ENCODE data around the gene TRAP1.
"Not testable (repeated sequence)": the region's sequence is repeated elsewhere in the genome, so short reads cannot be mapped to it uniquely, and the experiment has no call there.

TRAP1 gene

DNA sequence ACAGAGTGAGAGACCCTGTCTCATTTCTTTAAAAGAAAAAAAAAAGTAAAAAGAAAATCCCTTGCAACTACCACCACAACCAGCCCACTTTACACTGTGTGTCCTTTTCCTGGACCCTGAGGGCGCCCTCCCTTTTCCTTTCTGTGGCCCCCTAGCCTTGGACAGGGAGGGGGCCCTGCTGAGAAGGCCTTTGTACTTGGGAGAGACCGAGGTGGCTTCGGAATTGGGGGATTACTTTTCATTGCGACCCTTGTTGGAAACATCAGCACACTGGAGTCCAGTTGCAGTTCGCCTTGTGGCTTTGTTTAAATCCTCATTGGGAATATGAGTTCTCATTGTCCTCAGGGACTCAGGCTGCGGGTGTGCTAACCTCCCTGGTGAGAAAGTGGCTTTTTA is 72.2 kb downstream of the TRAP1 start:
- DNase-seq = no peak

DNA sequence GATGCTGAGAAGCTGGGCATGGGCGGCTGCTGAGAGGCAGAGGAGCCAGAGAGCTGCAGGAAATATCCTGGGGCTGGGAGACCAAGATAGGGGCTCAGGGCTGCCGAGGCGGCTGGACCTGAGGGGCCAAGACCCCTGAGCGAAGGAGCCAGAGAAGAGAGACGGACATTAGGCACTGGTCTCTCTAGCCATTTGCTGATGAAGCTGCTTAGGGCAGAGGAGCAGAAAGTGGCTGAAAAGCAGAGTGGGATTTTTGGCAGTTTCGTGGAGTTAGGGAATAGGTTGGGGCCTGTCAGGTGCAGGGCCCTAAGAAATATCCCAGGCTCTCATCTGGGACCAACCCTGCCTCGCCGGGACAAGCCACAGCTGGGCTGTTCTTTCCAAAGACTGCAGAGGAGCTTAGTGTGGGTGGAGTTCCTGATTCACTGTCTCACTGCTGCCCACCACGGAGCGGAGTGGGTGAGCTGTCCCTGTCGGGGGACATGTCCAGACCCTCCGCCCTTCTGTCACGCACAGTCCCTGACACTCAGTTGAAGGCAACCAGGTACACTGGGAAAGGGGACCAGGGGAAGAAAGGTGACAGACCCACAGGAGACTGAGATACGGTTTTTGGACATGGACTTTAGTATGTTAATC is 74.1 kb downstream of the TRAP1 start:
- DNase-seq = no peak

DNA sequence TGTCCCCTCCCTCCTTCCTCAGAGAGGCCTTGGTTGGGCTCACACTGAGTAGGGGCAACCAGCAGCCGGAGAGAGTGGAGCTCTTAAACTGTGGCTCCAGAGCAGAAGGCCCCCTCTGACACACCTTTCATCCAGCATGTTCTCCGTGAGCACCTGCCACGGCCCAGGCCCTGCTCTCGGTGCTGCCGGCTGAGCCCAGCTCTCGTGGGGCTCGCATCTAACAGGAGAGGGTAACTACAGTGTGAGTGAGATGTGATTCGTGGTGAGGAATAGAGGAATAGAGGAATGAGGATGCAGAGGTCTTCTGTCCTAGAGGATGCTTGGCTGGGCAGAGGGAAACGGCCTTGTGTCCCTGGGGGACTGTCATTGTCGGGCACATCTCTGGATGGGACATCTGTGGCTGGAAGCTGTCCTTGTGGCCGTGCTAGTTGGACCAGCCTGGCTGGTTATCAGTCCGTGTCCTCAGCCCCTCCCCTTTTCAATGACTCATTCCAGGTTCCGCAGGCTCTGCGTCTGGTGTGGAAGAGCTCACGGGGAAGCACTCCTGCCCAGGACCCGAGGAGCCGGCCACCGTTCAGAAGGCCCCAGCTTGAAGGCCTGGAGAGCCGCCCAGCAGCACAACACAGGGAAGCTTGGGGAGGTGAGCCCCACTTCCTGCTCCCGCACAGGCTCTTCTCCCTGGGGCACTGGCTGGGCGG is 74.8 kb downstream of the TRAP1 start:
- no peak for DNase-seq

DNA sequence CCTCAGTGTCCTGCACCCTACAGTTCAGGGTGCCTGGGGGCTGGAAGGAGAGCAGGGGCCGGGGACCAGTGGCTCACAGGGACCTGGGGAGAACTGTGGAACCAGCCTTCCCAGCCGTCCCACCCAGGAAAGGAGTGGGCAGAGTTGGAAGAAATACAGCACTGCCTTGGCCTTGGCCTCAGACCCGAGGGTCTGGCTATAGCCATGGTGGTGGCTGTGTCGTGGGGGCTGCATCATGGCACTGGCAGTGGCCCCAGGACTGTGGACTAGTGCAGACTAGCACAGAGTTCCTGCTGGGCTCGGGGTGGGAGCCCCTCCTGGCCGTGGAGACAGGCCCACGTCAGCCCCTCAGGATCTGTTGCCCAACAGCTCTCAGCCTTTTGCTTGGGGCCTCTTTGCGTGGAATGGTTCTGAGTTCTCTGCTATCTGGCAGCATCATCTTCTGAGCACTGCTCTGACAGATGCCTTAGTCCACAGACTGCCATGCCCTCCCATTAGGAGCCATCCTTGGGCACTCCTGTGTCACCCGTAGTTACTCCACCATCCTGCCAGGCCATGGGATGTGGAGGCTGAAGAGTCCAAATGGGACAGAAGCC is 75.4 kb downstream of the TRAP1 start:
- no peak for DNase-seq

DNA sequence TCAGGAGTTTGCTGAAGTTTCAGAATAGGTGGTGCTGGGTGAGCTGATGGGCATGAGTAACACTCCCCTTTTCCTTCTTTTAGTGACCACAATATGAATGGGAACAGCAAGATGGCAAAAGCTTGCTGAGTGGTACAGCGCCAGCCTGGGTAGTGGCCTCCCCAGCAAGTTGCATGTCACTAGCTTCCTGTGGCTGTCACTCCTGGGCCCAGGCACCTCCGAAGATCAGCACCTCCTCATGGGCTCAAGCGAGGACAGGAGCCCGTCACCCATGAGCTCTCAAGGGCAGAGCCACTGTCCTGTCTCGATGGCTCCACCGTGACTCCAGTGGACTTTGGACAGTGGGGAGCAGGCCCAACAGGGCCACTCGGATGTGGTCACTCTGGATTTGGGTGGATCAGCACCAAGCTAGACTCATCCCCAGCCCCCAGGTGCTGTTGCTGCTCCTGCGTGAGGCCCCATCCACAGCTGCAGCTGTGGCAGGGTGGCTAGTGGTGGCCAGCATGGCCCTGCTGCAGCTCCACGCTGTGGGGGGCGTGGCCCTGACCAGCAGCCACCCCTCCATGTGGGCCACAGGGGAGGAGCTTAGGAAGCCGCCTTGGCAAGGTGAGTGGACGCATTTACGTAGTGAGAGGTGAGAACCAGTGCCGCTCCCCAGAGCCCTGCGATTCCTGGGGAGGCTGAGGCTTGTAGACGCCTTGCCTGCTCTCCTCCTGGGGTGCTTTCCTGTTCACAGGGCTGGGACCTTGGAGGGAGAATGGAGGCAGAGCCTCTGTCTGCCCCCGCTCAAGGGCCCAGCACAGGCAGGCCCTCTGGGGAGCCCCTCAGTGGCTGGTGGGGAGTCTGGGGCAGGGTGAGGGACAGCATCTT is 76.5 kb downstream of the TRAP1 start:
- DNase-seq = no peak

DNA sequence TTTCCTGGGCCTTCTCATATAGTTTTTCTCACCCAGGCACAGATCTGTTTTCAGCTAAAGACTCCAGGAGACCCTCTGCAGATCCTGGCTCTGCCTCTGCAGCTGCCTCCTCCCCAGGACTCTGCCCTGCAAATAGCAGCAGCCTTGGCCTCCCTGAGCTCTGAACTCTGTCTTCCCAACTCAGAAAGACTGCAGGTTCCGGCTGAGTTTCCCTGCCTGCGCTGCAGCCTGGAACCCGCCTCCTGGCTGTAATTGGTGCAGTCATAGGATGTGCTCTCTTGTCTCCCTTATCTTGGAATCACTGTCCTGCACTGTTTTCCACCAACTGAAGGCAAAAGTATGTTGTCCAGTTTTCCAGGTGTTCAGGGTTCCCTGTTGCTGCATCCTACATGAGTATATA is 77.1 kb downstream of the TRAP1 start:
- no peak for DNase-seq

DNA sequence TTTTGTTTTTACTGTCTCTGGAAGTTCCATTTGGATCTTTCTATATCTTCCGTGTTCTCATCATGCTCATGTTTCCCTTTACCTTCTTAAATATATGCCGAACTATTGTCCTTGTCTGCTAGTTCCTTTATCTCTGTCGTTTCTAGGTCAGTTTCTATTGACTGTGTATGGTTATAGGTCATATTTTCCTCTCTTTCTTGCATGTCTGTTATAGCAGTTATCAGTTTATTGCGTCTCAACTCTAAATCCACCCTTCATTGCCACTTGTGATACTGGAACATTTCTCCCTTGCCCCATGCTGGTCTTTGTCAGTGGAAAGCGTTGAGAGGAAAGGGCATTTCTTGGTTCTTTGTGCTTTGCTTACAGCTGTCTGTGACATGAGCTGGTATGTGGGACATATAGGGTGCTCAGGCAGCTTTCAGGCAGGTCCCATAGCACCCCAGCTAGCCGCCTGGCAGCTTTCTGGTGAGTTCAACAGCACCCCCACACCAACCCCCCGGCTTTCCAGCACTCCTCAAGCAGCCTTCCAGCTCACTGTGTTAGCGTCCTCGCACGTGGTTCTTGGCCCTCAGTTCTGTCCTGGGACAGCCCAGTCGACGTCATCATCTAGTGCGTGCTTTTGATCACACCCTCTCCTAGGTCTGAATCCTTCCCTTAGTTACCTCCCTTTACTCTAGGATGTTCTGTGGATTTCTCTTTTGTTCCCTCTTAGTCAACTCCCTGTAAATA is 78.2 kb downstream of the TRAP1 start:
- DNase-seq = no peak

DNA sequence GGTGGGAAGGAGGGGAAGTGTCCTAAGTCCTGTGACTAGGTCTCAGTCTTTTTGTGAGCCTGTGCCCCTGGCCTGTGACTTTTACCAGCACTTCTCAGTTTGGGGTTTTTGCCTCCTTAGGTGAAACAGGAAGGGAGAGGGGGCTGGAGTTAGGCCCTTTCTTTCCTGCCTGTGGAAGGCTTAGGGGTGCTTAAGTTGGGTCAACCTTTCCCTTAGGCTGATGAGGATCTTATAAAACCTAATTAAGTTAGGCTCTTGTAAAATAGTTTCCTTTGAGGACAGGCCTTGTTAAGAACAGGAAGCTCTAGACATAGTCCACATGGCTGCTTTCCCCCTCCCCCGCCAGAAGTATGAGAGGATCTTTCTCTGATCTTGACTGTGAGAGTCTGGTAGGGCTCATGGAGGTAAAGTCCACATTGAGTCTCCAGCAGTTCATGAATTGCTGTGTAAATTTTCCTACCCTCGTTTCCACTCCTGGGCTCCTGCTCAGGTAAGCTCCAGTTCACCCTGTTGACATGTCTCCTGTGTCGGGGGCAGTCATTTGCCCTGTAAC is 79.9 kb downstream of the TRAP1 start:
- DNase-seq = peak; percentile 18

DNA sequence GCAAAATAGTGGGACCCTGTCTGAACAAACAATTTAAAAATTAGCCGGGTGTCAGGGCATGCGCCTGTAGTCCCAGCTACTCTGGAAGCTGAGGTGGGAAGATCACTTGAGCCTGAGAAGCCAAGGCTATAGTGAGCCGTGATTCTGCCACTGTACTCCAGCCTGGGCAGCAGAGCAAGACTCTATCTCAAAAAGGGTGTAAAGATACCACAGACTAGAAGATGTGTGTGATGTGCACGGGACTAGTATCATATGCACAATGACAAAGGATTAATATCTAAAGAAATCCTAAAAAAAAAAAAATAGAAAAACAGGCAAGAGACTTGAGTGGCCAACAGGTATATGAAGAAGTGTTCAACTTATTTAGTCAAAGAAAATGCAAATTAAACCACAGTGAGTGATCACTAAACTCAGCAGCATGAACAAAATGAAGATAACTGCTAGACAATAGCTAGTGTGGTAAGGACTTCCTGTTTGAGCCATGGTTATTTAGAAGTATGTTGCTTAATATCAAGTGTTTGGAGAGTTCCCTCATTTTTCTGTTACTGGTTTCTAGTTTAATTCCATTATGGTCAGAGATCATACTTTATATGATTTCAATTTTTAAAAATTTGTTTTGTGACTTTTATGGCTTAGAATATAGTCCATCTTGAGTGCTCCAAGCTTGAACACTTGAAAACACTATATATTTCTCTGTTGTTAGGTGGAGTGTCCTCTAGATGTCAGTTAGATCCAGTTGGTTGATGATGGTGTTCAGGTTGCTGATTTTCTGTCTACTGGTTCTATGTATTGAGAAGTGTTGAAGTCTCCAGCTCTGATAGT is 91.2 kb downstream of the TRAP1 start:
- DNase-seq = peak; percentile 39

DNA sequence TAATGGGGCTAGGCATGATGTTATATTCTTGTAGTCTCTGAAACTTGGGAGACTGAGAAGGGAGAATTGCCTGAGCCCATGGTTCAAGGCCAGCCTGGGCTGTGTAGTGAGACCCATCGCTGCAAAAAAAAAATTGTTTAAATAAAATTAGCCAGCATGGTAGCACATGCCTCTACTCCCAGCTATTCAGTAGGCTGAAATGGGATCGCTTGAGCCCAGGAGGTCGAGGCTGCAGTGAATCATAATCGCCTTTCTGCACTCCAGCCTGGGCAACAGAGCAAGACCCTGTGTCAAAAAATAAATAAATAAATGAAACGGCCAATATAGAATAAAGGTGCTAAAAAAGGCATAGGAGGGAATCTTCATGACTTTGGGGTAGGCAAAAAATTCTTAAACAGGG is 92.0 kb downstream of the TRAP1 start:
- no peak for DNase-seq

DNA sequence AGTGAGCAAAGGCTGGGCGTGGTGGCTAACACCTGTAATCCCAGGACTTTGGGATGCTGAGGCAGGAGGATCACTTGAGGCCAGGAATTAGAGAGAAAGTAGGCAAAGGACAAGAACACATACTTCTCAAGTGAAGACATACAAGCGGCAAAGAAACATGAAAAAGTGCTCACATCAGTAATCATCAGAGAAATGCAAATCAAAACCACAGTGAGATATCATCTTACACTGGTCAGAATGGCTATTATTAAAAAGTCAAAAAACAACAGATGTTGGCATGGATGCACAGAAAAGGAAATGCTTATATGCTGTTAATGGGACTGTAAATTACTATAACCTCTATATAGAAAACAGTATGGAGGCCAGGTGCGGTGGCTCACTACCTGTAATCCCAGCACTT is 93.7 kb downstream of the TRAP1 start:
- DNase-seq = no peak

DNA sequence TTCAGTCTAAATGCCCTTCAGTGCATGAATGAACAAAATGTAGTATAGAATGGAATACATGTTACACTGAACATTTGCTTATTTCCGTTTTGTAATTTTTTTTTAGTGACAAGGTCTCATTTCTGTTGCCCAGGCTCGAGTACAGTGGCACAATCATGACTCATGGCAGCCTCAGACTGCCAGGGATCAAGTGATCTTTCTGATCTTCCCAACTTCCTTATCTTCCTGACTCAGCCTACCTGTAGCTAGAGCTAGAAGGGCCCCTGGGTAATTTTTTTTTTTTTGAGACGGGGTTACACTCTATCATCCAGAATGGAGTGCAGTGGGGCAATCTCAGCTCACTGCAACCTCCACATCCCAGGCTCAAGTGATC is 98.6 kb downstream of the TRAP1 start:
- DNase-seq = no peak

DNA sequence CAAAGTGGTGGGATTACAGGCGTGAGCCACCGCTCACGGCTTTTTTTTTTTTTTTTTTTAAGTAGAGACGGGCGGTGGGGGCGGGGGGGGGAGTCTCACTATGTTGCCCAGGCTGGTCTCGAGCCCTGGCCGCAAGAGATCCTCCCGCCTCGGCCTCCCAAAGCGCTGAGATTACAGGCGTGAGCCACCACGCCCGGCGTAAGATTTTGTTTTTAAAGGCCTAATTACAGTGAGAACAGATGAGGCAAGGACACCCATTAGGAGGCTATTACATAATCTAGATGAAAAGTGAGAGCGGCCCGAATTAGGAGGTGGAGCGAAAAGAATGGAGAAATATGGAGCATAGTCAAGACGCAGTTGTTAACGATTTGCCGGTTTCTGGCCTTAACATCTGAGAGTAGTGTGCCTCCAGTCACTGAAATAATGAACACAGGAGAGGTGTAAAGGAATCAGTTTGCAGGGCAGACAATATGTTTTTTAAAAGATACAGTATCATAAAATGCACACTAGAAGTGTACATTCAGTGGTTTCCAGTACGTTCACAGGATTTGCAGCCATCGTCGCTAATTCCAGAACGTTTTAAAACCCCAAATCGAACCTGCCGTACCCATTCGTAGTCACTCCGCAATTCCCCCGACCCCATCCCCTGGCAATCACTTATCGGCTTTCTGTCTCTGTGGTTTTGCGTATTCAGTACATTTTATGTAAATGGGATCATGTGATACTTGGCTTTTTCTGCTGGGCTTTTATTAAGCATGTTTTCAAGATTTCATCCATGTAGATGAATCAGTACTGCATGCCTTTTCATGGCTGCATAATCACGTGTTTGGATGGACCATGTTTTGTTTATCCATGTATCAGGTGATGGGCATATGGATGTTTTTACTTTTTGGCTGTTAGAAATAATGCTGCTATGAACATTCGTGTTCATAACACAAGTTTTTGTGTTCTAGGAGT is 104.5 kb downstream of the TRAP1 start:
- no peak for DNase-seq

DNA sequence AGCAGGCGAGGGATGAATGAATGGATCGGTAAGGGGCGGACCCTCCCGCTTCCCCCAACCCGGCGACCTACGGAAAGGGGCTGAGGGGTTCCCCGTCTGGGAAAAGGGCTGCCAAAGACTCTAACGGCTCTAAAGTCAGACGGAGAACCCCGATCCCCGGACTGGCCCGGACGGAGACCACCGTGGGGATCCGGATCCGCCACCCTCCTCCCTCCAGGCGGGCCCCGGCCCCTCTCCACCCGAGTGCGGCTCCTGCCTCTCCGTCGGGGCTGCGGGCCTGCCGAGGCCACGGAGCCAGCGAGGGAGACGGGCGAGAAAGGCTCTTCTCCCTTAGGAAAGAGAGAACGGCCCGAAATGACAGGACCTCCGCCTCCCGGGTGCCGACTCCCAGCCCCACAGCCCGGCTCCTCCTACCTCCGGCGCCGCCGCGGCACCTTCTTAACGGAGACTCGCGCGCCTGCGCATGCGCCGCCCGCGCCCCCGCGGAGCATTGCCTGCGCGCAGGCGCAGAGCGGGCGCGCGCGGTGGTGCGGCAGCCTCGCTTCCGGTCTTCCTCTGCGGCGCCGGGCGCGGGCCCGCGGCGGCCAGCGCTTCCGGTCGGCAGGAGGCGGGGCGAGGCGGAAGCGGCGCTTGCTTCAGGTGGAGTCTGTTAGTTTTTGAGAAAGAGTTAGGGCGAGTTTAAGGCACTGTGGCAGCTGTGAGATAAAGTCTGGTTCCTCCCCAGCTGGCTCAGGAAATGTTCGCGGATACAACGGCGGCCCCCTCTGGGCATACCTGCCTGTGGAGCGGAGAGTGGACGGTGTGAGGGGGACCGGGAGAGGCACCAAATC is 106.0 kb downstream of the TRAP1 start, which contains the start of gene SLX4:
TSS of gene SLX4 (minus strand) at position 461 of the 830 bp plus-strand sequence. CDS start 2,642 bp downstream, outside the sequence.
- DNase-seq = peak; percentile 93

DNA sequence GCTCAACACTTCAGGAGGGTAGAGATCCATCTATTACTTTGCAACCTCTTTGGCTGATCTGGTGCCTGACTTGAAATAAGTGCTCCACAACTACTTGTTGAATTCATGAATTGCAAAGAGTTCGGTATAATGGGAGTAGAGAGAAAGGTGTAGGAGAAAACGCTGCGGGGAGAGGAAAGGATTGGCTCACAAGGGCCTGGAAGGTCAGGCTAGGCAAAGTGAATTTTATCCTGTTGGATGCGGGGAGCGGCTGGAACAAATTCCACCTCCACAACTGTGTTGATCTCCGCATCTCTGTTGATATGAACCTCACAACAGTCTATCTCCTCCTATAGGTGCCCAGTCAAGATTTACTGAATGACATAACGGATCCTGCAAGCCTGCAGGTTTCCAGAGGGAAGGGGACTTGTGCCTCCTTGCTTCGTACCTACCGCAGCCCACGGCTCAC is 106.6 kb downstream of the TRAP1 start:
- DNase-seq = no peak

DNA sequence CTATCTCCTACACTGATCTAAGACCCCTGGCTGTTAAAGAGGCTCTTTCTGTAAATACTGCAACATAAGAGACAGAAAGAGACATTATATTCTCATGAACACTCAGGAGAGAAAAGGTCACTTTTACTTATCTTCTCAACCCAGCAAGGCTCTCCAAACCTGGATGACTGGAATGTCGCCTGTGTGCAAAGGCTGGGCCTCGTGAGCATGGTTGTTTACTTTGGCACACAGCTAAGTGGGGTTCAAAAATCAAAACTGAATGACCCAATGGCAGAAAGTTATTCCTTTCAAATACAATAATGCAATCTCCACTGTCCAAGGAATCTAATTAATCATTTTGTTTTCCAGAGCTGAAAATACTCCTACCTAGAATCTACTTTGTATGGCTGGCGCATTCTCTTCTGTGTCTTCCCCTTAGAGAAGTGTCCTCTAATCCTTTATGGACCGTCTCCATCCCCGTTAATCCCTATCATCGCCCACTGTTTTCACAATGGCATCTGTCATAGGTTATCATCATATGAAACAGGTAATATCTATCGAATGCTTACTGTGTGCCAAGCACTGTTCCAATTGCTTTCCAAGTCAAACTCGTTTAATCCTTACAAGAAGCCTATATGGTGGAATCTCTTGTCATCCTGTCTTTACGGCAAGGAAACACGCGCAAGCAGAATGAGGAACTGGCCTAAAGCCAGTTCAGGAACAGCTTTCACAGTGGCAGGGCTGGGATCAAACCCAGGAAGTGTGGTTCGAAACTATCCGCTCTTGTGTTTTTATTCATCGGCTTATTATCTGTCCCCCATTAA is 107.2 kb downstream of the TRAP1 start:
- DNase-seq = no peak

DNA sequence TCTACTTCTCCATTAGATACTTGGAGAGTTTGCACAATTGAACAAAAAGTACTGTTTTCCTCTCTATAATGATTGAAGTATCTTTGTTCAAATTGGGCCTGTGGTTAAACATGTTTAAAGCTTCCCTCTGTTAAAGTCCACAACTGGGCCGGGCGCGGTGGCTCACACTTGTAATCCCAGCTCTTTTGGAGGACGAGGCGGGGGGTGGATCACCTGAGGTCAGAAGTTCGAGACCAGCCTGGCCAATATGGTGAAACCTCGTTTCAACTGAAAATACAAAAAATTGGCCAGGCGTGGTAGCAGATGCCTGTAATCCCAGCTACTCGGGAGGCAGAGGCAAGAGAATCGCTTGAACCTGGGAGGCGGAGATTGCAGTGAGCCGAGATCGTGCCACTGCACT is 108.3 kb downstream of the TRAP1 start:
- DNase-seq = not testable (repeated sequence)

DNA sequence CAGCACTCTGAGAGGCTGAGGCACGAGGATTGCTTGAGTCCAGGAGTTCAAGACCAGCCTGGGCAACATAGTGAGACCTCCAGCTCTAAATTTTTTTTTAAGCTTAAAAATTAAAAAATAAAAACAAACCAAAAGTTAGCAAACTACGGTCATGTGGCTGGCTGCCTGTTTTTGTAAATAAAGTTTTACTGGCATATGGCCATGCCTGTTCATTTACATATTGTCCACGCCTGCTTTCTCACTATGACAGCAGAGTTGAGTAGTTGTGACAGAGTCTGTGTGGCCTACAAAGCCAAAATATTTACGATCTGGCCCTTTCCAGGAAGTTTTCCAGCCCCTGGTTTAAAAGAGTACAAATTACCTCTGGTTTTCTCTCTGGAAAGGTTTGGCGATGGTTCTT is 109.3 kb downstream of the TRAP1 start:
- no peak for DNase-seq
